ENCODE measurements around the gene PRXL2A. TPM values are rescaled to one million over a fixed set of nuclear protein-coding genes. Genes with fewer than 3 reads are reported as not detected.
A peak's percentile ranks its signal among the peaks of the same experiment; 100 is the strongest.
"Not testable (repeated sequence)": the region's sequence is repeated elsewhere in the genome, so short reads cannot be mapped to it uniquely, and the experiment has no call there.

PRXL2A gene
- total RNA-seq, 4 donors from 2014 or later, result 19.0 to 29.2 (median 22.5) TPM

GRCh38 chr10:80414142-80414895, 6.0 kb downstream of the PRXL2A start:
- Histone ChIP-seq H3K4me3 (no peak overlapping the region), H3K9me3 (no peaks in the 10 kb centered on the region), H3K4me1 (peaks cover 38 to 54% of the 10 kb centered on the region in 2 donors), H3K36me3 (no peaks in the 10 kb centered on the region), H3K27me3 (no peaks in the 10 kb centered on the region), H3K27ac (peak overlapping the region; percentile 3 to 74 (median 52))
- in situ Hi-C loops (cut with MboI; ENCODE audit: low sequenced_read_pairs in 4 of 4), result no loop called here
- DNase-seq, result no peak
- no peak for ATAC-seq
- TF ChIP-seq POLR2A (IDR thresholded peaks at IDR 0.05) (no peak), CTCF (IDR thresholded peaks at IDR 0.05 in 4 of 5, conservative IDR thresholded peaks at IDR 0.05 in 1 of 5) (no peak)
- intact Hi-C loops (cut with DNase I; ENCODE audit: low total_unique reads), result no loop called here

- intact Hi-C loops (cut with DNase I; ENCODE audit: low total_unique reads), result no loop called here
- Histone ChIP-seq H3K4me3 (no peak overlapping the region), H3K27ac (peak overlapping the region; percentile 30 to 74 (median 56)), H3K9me3 (no peaks in the 10 kb centered on the region), H3K27me3 (no peaks in the 10 kb centered on the region), H3K36me3 (no peaks in the 10 kb centered on the region), H3K4me1 (peaks cover 28 to 45% of the 10 kb centered on the region in 2 donors)
- in situ Hi-C loops (cut with MboI; ENCODE audit: low sequenced_read_pairs in 4 of 4), result no loop called here
- TF ChIP-seq CTCF (IDR thresholded peaks at IDR 0.05 in 4 of 5, conservative IDR thresholded peaks at IDR 0.05 in 1 of 5), result no peak
- no peak for TF ChIP-seq POLR2A (IDR thresholded peaks at IDR 0.05)
- peak; percentile 9 to 10 for ATAC-seq
- DNase-seq, result no peak
These were observed 7.6 kb downstream of the PRXL2A start for GRCh38 chr10:80415734-80416478.

- in situ Hi-C loops (cut with MboI; ENCODE audit: low sequenced_read_pairs in 4 of 4) (no loop called here), intact Hi-C loops (cut with DNase I; ENCODE audit: low total_unique reads) (no loop called here)
- Histone ChIP-seq H3K9me3 (no peaks in the 10 kb centered on the region), H3K27me3 (no peaks in the 10 kb centered on the region), H3K27ac (peak overlapping the region; percentile 30 to 74 (median 56)), H3K4me1 (peaks cover 28 to 39% of the 10 kb centered on the region in 2 donors), H3K4me3 (no peak overlapping the region), H3K36me3 (no peaks in the 10 kb centered on the region)
- peak in 1 of 2 donors; percentile 44 for DNase-seq
- ATAC-seq, result peak; percentile 78 to 80
- TF ChIP-seq POLR2A (IDR thresholded peaks at IDR 0.05), result no peak
- TF ChIP-seq CTCF (IDR thresholded peaks at IDR 0.05 in 4 of 5, conservative IDR thresholded peaks at IDR 0.05 in 1 of 5), result no peak
These were observed 8.2 kb downstream of the PRXL2A start for GRCh38 chr10:80416479-80417098.

- DNase-seq; in situ Hi-C loops (cut with MboI; ENCODE audit: low sequenced_read_pairs in 4 of 4); H3K36me3 ChIP-seq; H3K9me3 ChIP-seq; H3K4me3 ChIP-seq; ATAC-seq; H3K27me3 ChIP-seq; intact Hi-C loops (cut with DNase I; ENCODE audit: low total_unique reads): not testable (repeated sequence)
- Histone ChIP-seq H3K27ac (peak overlapping the region in 2 of 4 donors; percentile 54 to 74), H3K4me1 (peaks cover 28 to 41% of the 10 kb centered on the region in 2 donors)
These were observed 8.9 kb downstream of the PRXL2A start for GRCh38 chr10:80417256-80417655.
